IMR-90 (cell line): Measurements from ENCODE around the gene LENEP. TPM values are rescaled to one million over a fixed set of nuclear protein-coding genes. Genes with fewer than 3 reads are reported as not detected.

Experiments
- ATAC-seq: fragments of 200-7000 bp; cut with Tn5 transposase; 2 replicates; pipeline ENCODE4 v1.9.1; 2020; ENCODE audit warnings: low read depth, mild to moderate bottlenecking, moderate library complexity
- BruUV-seq: library from RNA; stranded (reverse); fragments of 400-500 nt; replicated peaks from 2 replicates; lab custom pipeline; 2021; lab: Mats Ljungman, UMichigan
- CTCF ChIA-PET: fragments of 300-600 bp; formaldehyde crosslinking; extraction: SDS; loops from one replicate; lab custom pipeline; 2021; ENCODE audit warnings: antibody characterized with exemption; lab: Yijun Ruan, JAX
- POLR2A ChIA-PET: fragments of 300-600 bp; sonication (Branson Sonifier 250); formaldehyde crosslinking; loops from one replicate; lab custom pipeline; 2022; ENCODE audit warnings: antibody characterized with exemption; ENCODE audit not compliant: unreplicated experiment; lab: Charles Lee
- DNase-seq: peaks from one replicate; pipeline ENCODE4 v3.0.0; 2013
- H2AFZ ChIP-seq: replicated peaks from 2 replicates; pipeline ENCODE3; 2013; ENCODE audit warnings: low read length, mild to moderate bottlenecking; ENCODE audit not compliant: poor library complexity
- H2AK5ac ChIP-seq: 2 replicates; pipeline ENCODE4 v1.6.1; 2013; ENCODE audit warnings: low read depth, low read length, inconsistent platforms
- H2AK9ac ChIP-seq: replicated peaks from 2 replicates; pipeline ENCODE3; 2013; ENCODE audit warnings: mild to moderate bottlenecking, low read depth, low read length, moderate library complexity; ENCODE audit not compliant: poor library complexity
- H2BK120ac ChIP-seq: 2 replicates; pipeline ENCODE4 v1.6.1; 2013; ENCODE audit warnings: low read depth, low read length, inconsistent platforms
- H2BK15ac ChIP-seq: 3 replicates; pipeline ENCODE4 v1.6.1; 2013; ENCODE audit warnings: low read depth, low read length, inconsistent platforms
- H2BK20ac ChIP-seq: 2 replicates; pipeline ENCODE4 v1.6.1; 2013; ENCODE audit warnings: low read depth, mild to moderate bottlenecking, inconsistent platforms, low read length, moderate library complexity
- H2BK5ac ChIP-seq: 2 replicates; pipeline ENCODE4 v1.6.1; 2013; ENCODE audit warnings: mild to moderate bottlenecking, low read depth, low read length, inconsistent platforms; ENCODE audit not compliant: poor library complexity, severe bottlenecking
- H3K14ac ChIP-seq: replicated peaks from 2 replicates; pipeline ENCODE4 v1.6.1; 2013; ENCODE audit warnings: low read depth, low read length, inconsistent platforms
- H3K18ac ChIP-seq: 2 replicates; pipeline ENCODE4 v1.6.1; 2013; ENCODE audit warnings: low read depth, low read length, control low read depth
- H3K23ac ChIP-seq: 2 replicates; pipeline ENCODE4 v1.6.1; 2013; ENCODE audit warnings: low read depth, low read length, inconsistent platforms
- H3K27ac ChIP-seq: 2 replicates; pipeline ENCODE4 v1.5.1; 2013; ENCODE audit warnings: mild to moderate bottlenecking, control low read depth, low read length; ENCODE audit not compliant: insufficient read depth
- H3K27me3 ChIP-seq: 2 replicates; pipeline ENCODE4 v1.6.1; 2013; ENCODE audit warnings: low read length; ENCODE audit not compliant: control insufficient read depth, insufficient read depth
- H3K36me3 ChIP-seq: 2 replicates; pipeline ENCODE4 v1.6.1; 2013; ENCODE audit warnings: low read length, mixed read lengths; ENCODE audit not compliant: control insufficient read depth, insufficient read depth
- H3K4ac ChIP-seq: 2 replicates; pipeline ENCODE4 v1.6.1; 2013; ENCODE audit warnings: low read depth, low read length, inconsistent platforms
- H3K4me1 ChIP-seq: 2 replicates; pipeline ENCODE4 v1.6.1; 2013; ENCODE audit warnings: low read length, mixed read lengths; ENCODE audit not compliant: control insufficient read depth, insufficient read depth
- H3K4me2 ChIP-seq: 2 replicates; pipeline ENCODE4 v1.6.1; 2013; ENCODE audit warnings: low read depth, mild to moderate bottlenecking, control low read depth, low read length, moderate library complexity
- H3K4me3 ChIP-seq: 2 replicates; pipeline ENCODE4 v1.5.1; 2013; ENCODE audit warnings: low read depth, mild to moderate bottlenecking, control low read depth, low read length, moderate library complexity; ENCODE audit not compliant: insufficient read depth
- H3K56ac ChIP-seq: 2 replicates; pipeline ENCODE4 v1.6.1; 2013; ENCODE audit warnings: low read length, inconsistent platforms; ENCODE audit not compliant: insufficient read depth; ENCODE audit errors: extremely low read depth
- H3K79me1 ChIP-seq, 2 experiments: 2 replicates each; pipeline ENCODE4 v1.6.1; 2013; ENCODE audit warnings: low read length in 2 of 2, inconsistent platforms in 1 of 2, low read depth in 1 of 2
- H3K9ac ChIP-seq: 2 replicates; pipeline ENCODE4 v1.6.1; 2013; ENCODE audit warnings: low read depth, low read length, control low read depth
- H3K9me1 ChIP-seq: 2 replicates; pipeline ENCODE4 v1.6.1; 2013; ENCODE audit warnings: low read length, inconsistent platforms; ENCODE audit not compliant: insufficient read depth
- H3K9me3 ChIP-seq: 2 replicates; pipeline ENCODE4 v1.6.1; 2013; ENCODE audit warnings: low read length; ENCODE audit not compliant: control insufficient read depth, insufficient read depth
- H4K20me1 ChIP-seq: 2 replicates; pipeline ENCODE4 v1.6.1; 2013; ENCODE audit warnings: low read length, inconsistent platforms; ENCODE audit not compliant: insufficient read depth
- H4K5ac ChIP-seq: 2 replicates; pipeline ENCODE4 v1.6.1; 2013; ENCODE audit warnings: mild to moderate bottlenecking, low read depth, low read length, control low read depth
- H4K8ac ChIP-seq, 2 experiments: 2 replicates each; pipeline ENCODE4 v1.6.1; 2013; ENCODE audit warnings: low read depth in 2 of 2, low read length in 2 of 2, control low read depth in 1 of 2, inconsistent platforms in 1 of 2
- H4K91ac ChIP-seq: 2 replicates; pipeline ENCODE4 v1.6.1; 2013; ENCODE audit warnings: low read depth, low read length, inconsistent platforms; ENCODE audit not compliant: insufficient read depth
- CHD1 ChIP-seq: IDR thresholded peaks from 2 replicates; pipeline ENCODE4 v1.6.1; 2012; ENCODE audit warnings: low read depth, low read length, improper control_type of control experiment
- NFE2L2 ChIP-seq: fragments of 150-350 bp; IDR thresholded peaks from 2 replicates; pipeline ENCODE4 v1.6.1; 2016; ENCODE audit warnings: low read depth, mild to moderate bottlenecking, low read length
- POLR2A ChIP-seq: IDR thresholded peaks from 2 replicates; pipeline ENCODE4 v1.6.1; 2012; ENCODE audit warnings: mild to moderate bottlenecking, low read depth, low read length
- RAD21 ChIP-seq: IDR thresholded peaks from 2 replicates; pipeline ENCODE4 v1.6.1; 2012; ENCODE audit warnings: low read length, improper control_type of control experiment
- WGBS, 2 experiments: methylation state at CpG; one replicate each; pipeline versions ENCODE4 v1.1.5 to v1.1.7; 2013; ENCODE audit warnings: missing lambda C conversion rate in 2 of 2; ENCODE audit not compliant: insufficient read length in 1 of 2; ENCODE audit errors: extremely low coverage in 2 of 2; 5-methylcytosine and 5-hydroxymethylcytosine counted together
- dilution Hi-C: fragments of 300-500 bp; cut with HindIII; formaldehyde crosslinking; loops from one replicate; pipeline ENCODE4 v1.14.3; 2018; ENCODE audit warnings: low sequenced_read_pairs; ENCODE audit not compliant: unreplicated experiment
- in situ Hi-C: fragments of 300-500 bp; cut with MboI; formaldehyde crosslinking; loops from 3 replicates; pipeline ENCODE4 v1.14.3; 2019; ENCODE audit warnings: low sequenced_read_pairs, inconsistent platforms, mixed read lengths
- intact Hi-C: fragments of 100-400 bp; cut with micrococcal nuclease; formaldehyde crosslinking; loops from 2 replicates; pipeline ENCODE4 v1.10.0; 2022
- polyA plus RNA-seq, 3 experiments: library from polyadenylated mRNA; depleted of rRNA; stranded (reverse); fragments of >200 nt; gene quantifications; 2 replicates each; pipeline ENCODE4 v1.2.3, GENCODE V29; 2012; ENCODE audit warnings: low replicate concordance in 1 of 3
- total RNA-seq: library from RNA; depleted of rRNA; stranded (reverse); fragments of >200 nt; gene quantifications from 2 replicates; pipeline ENCODE4 v1.2.3, GENCODE V29; 2012

Gene LENEP
- total and polyA plus RNA-seq, 2 of the 4 experiments (the other 2 are of a cell fraction), result not detected

DNA sequence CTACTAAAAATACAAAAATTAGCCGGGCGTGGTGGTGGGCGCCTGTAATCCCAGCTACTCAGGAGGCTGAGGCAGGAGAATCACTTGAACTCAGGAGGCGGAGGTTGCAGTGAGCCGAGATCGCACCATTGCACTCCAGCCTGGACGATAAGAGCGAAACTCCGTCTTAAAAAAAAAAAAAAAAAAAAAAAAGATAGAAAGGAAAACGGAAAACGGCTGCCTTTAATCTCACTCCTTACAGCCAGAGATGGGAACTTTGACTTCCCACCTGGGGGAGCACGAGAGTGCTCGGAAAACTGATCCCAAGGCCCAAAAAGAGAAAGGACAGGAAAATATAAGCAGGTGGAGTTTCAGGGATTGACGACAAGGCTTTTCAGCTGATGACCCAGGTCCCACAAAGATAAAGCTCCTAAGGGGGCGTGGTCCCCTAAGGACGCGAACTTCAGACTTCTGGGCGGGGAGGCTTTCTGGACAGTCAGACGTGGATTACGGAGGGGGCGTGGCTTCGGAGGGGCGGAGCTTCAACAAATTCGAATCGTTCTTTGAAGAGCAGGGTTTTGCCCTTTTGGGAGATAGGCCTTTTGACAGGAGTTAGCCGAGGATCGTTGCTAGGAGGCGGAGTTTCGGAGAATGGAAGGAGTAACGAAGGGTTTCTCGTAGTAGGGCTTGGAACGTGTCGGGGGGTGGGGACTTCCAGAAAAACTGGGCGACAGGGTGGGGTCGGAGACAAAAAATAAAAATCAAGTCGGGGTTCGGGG is 19.9 kb upstream of the LENEP start:
- Histone ChIP-seq H3K9me1 (peaks cover 7% of the 10 kb centered on the region), H3K14ac (peak overlapping the region; percentile 100), H2BK15ac (peak overlapping the region; percentile 98), H3K56ac (peak overlapping the region; percentile 100), H2BK5ac (peak overlapping the region; percentile 97), H3K4me1 (peaks cover 13% of the 10 kb centered on the region), H4K20me1 (peaks cover 13% of the 10 kb centered on the region), H3K4me2 (peak overlapping the region; percentile 83), H3K4ac (peak overlapping the region; percentile 99), H4K91ac (peak overlapping the region; percentile 99), H3K23ac (peak overlapping the region; percentile 100), H2AK9ac (peak overlapping the region; percentile 100), H3K36me3 (no peaks in the 10 kb centered on the region; the same call in 1 of the 2 replicates), H2AFZ (peak overlapping the region; percentile 63), H3K9me3 (no peaks in the 10 kb centered on the region), H2BK120ac (peak overlapping the region; percentile 98), H4K5ac (peak overlapping the region; percentile 76), H3K9ac (peak overlapping the region; percentile 87), H2BK20ac (peak overlapping the region; percentile 68; the same call in 1 of the 2 replicates), H3K79me1 (peaks cover 6 to 50% of the 10 kb centered on the region in 2 experiments), H3K4me3 (peak overlapping the region; percentile 53), H2AK5ac (peak overlapping the region; percentile 99), H3K18ac (peak overlapping the region; percentile 76), H3K27me3 (no peaks in the 10 kb centered on the region), H3K27ac (peak overlapping the region; percentile 89), H4K8ac (peak overlapping the region; percentile 95 to 99)
- in situ Hi-C loops (no loop called here), dilution Hi-C loops (no loop called here), intact Hi-C loops (loop anchor here (1.0 to 10.0 kb wide), 2 partner anchors 22 to 201 kb away; partner anchors contain the start of genes KRTCAP2 and TRIM46)
- TSS peak; percentile 67 for BruUV-seq
- DNase-seq (peak; percentile 97), ATAC-seq (peak; percentile 15)
- ChIA-PET POLR2A (interaction anchor here (1.0 to 1.9 kb wide), 3 partner anchors 10 to 20 kb away, joined by 3 to 10 read pairs (median 5); partner anchors contain the start of genes FLAD1, LENEP and PYGO2), CTCF (interaction anchor here (0.6 to 1.1 kb wide), 7 partner anchors 12 to 710 kb away, joined by 3 to 4 read pairs (median 3); partner anchors contain the start of genes LENEP, PBXIP1 and PYGO2)
- TF ChIP-seq RAD21, result 0 out of 2 replicates have a peak, but pooled peaks have one; percentile 2
- TF ChIP-seq NFE2L2, result no peak
- TF ChIP-seq POLR2A, result peak; percentile 87
- TF ChIP-seq CHD1, result peak; percentile 94; the same call in 1 of the 2 replicates
- 0% methylated on average over 16 of the region's 37 CpGs; no CpG with 5 or more reads in 1 of the 2 experiments for WGBS, 2 experiments
